COLO668 (cell line): ENCODE measurements around the gene ECHS1.

Experiments
- DNase-seq: peaks from one replicate; lab custom pipeline; 2025; ENCODE audit not compliant: unreplicated experiment; lab: John Stamatoyannopoulos, UW

ECHS1 gene

DNA sequence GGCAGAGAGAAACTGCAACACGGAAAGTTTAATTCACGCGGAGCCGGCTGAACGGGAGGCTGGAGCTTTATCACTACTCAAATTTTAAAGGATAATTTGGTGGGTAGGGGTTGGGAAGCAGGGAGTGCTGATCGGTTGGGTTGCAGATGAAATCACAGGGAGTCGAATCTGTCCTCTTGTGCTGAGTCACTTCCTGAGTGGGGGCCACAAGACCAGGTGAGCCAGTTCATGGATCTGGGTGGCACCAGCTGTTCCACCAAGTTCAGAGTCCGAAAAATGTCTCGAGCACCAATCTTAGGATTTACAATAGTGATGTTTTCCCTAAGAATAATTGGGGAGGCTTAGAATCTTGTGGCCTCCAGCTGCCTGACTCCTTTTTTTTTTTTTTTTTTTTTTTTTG lies 29.6 kb downstream of the ECHS1 start:
- DNase-seq = no peak

DNA sequence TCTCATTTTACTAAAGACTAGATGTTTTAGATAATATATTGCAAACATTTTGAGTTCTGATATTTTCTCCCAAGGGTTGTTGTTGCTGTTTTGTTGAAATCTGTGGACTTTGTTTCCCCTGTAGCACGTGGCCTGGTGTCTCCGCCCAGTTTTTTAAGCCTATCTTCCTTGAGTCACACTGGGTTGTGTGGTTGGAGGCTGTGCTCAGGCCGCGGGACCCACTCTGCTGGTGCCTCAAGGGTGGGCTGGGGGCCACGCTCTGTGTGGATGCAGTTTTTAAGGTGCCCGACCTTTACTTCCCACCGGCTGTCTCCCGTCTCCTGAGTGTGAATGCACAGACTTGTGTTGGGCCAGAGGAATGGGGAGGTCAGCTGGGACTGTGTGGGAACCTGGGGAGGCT lies 30.2 kb downstream of the ECHS1 start:
- no peak for DNase-seq

- DNase-seq = no peak
Measured at GRCh38 chr10:133341983-133342382, 31.2 kb downstream of the ECHS1 start.

- no peak for DNase-seq
Measured at GRCh38 chr10:133339708-133340380, 33.3 kb downstream of the ECHS1 start.

GRCh38 chr10:133338080-133339071 lies 34.8 kb downstream of the ECHS1 start:
- DNase-seq = no peak

GRCh38 chr10:133337370-133337725 lies 35.8 kb downstream of the ECHS1 start:
- no peak for DNase-seq

GRCh38 chr10:133336577-133337369 lies 36.4 kb downstream of the ECHS1 start, which contains the start of gene CALY:
TSS of gene CALY (minus strand) at chr10:133336896. CDS start at chr10:133328989, 7,907 bp downstream.
- DNase-seq = peak; percentile 9

DNA sequence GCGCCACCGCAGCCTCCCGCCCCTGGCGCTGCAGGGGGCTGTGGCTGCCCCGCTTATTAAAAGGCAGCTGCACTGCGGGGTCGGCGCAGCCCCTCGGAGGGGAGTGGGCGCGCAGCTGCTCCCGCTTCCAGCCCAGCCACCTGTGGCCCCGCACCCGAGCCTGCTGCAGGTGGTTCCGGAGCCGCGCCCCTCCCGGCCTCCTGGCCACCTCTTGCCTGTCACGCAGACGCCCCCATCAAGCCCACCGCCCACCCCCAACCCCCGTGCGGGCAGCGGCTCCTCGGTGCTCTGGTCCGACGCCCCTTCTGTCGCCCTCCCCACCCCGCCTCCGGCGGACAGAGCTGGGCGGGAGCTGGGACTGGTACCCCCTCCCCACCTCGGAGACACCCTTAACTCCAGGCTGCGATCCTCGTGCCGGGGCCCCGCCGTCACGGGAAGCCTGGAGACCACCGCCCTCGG lies 37.0 kb downstream of the ECHS1 start:
- no peak for DNase-seq

GRCh38 chr10:133335246-133336117 lies 37.7 kb downstream of the ECHS1 start:
- DNase-seq = peak; percentile 13

DNA sequence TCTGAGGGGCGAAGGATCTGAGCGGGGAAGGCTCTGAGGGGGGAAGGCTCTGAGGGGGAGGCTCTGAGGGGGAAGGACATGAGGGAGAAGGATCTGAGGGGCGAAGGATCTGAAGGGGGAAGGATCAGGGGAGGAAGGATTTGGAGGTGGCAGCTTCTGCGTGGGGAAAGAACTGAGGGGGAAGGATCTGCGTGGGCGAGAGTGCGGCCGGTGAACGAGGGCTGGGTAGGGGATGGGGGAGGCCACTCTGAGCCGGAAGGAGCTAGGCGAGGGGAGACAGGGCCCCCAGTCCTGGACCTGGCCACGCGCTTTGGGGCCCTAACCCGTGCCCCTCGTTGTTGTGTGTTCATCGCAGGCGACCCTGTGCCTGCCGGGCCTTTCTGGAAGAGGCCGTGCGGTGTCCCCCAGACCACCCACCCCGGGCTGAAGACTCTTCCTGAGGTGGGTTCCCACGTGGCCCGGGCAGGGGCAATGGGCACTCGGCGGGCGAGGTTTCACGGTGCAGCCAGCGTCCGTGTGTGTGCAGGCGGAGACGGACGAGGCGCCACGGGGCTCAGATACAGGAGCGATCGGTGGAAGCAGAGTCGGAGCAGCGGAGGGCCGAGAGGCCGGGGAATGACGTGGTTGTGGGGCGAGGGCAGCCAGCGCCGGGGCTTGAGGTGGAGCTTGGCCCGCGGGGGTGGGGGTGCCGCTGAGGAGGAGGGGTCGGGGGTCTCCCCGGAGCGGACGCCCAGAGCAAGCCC lies 38.5 kb downstream of the ECHS1 start:
- no peak for DNase-seq

- DNase-seq = no peak
Measured at GRCh38 chr10:133332936-133333699, 40.0 kb downstream of the ECHS1 start.

DNA sequence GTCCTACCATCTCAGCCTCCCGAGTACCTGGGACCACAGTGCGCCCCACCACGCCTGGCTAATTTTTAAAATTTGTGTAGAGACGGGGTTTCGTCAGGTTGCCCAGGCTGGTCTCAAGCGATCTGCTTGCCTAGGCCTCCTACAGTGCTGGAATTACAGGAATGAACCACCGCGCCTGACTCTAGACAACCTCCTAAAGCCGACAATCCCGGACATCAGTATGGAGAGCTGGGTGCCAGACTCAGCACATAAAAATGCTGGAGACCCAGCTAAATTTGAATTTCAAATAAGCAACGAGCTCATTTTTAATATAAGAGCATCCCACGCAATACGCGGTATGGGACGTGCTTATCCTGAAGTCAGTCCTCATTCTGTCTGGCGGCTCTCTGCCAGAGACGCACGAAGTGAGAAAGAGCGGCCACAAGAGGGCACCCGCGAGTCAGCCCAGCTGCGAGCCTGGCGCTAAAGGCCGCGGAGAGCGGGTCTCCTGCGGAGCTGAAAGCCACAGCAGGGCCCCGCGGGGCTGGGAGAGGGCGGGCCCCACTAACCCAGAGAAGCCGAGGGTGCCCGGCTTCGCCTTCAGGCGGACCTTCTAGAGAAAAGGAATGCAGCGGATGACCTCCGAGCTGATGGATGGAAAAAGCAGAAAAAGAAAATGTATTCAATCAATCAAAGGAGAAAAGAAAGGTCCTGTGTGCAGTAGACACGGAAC lies 43.5 kb downstream of the ECHS1 start:
- peak; percentile 81 for DNase-seq

- no peak for DNase-seq
Measured at GRCh38 chr10:133328358-133329343, 44.5 kb downstream of the ECHS1 start.

- peak; percentile 44 for DNase-seq
Measured at GRCh38 chr10:133327651-133328357, 45.4 kb downstream of the ECHS1 start.

- peak; percentile 56 for DNase-seq
Measured at GRCh38 chr10:133326745-133327650, 46.2 kb downstream of the ECHS1 start.
